Activated naive CD4-positive, alpha-beta T cell treated with anti-CD3 and anti-CD28 coated beads, Interleukin-2, amount 50 U/mL, for 72 hours (primary cell): ENCODE measurements around the gene PGA4. TPM values are rescaled to one million over a fixed set of nuclear protein-coding genes. Genes with fewer than 3 reads are reported as not detected.

ENCODE experiments used
- total RNA-seq, 2 donors: library from RNA; stranded (reverse); gene quantifications; one replicate each; pipeline ENCODE4 v1.2.3, GENCODE V29; 2022

Gene PGA4
- total RNA-seq, 2 donors from 2014 or later: not detected

Other genes with a start within 250 kb of the PGA4 start
- 100 to 1,000 TPM; 227 to 294 TPM for gene CD5, start 119.9 kb upstream of the PGA4 start, total RNA-seq
- 10 to 100 TPM; 10.2 to 10.9 TPM for gene VPS37C, start 60.9 kb upstream of the PGA4 start, total RNA-seq
- gene PGA3, start 18.8 kb upstream of the PGA4 start, total RNA-seq: not detected
- not detected for gene PGA5, start 18.8 kb downstream of the PGA4 start, total RNA-seq
- gene VWCE, start 73.0 kb downstream of the PGA4 start, total RNA-seq: 10 to 100 TPM in 1 of 2 donors, 1 to 10 TPM in 1; 5.4 to 19.6 TPM
- gene DDB1, start 110.8 kb downstream of the PGA4 start, total RNA-seq: 100 to 1,000 TPM; 221 to 244 TPM
- gene TKFC, start 110.9 kb downstream of the PGA4 start, total RNA-seq: 10 to 100 TPM; 29.3 to 83.8 TPM
- 10 to 100 TPM; 38.3 to 68.7 TPM for gene CYB561A3, start 139.5 kb downstream of the PGA4 start, total RNA-seq
- gene TMEM138, start 140.0 kb downstream of the PGA4 start, total RNA-seq: 10 to 100 TPM; 32.4 to 44.2 TPM
- gene TMEM216, start 170.2 kb downstream of the PGA4 start, total RNA-seq: 10 to 100 TPM in 1 of 2 donors, 1 to 10 TPM in 1; 8.7 to 14.1 TPM
- gene CPSF7, start 207.6 kb downstream of the PGA4 start, total RNA-seq: 100 to 1,000 TPM; 110 to 128 TPM
- gene SDHAF2, start 207.8 kb downstream of the PGA4 start, total RNA-seq: 10 to 100 TPM; 32.0 to 34.3 TPM